NOMO-1 treated with dmso at 0.1 percent for 144 hours (cell line): ENCODE data around the gene FUZ.
"Not testable (repeated sequence)": the region's sequence is repeated elsewhere in the genome, so short reads cannot be mapped to it uniquely, and the experiment has no call there.

ENCODE experiments used
- DNase-seq: peaks from one replicate; lab custom pipeline; 2025; ENCODE audit not compliant: unreplicated experiment; lab: John Stamatoyannopoulos, UW

The FUZ gene

DNA sequence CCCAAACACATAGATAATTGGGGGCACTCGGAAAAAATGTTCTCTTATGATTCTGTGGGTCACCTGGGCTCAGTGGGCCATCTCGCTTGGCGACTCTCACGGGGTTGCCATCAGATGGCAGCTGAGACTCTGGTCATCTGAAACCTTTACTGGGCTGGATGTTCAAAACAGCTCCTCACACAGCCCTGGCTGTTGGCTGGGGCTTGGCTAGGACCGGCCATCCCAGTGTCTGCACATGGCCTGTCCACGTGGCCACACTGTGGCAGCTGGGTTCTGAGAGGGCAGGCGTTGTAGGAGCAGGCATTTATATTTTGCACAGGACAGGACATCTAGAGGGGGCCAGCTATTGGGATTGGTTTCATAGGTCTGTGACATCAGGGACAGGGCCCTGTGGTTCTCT lies 20.5 kb upstream of the FUZ start:
- DNase-seq: no peak

DNA sequence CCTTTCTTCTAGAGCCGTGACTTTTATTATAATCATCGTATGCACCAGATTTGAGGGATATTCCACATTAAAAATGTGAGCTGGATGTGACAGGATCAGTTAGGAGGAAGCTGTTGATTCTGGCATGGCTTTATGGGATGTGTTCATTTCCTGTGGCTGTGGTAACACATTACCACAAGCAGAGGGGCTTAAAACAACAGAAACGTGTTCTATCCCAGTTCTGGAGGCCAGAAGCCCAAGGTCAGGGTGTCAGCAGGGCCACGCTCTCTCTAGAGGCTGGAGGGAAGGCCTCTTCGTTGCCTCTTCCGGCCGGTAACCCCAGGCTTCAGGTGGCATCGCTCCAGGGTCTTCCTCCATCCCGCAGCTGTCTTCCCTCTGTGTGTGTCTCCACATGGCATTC lies 19.5 kb upstream of the FUZ start:
- DNase-seq: peak; percentile 19

DNA sequence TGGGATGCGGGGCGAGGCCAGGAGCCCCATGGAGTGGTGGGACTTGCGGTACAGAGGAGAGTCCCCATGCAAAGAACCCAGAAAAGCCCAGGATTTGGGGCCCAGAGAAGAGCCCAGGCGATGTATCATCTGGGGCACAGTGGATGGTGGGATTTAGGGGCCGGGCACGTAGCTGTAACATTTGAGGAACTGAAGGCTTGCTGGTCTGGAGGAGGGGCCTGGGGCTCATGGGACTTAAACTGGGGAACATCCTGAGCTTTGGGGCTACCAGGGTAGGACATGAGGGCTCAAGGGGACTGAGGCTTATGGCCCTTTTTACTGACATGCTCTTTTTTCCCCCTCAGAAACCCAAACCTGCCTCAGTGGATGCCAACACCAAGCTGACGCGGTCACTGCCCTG lies 18.5 kb upstream of the FUZ start:
- DNase-seq: no peak

DNA sequence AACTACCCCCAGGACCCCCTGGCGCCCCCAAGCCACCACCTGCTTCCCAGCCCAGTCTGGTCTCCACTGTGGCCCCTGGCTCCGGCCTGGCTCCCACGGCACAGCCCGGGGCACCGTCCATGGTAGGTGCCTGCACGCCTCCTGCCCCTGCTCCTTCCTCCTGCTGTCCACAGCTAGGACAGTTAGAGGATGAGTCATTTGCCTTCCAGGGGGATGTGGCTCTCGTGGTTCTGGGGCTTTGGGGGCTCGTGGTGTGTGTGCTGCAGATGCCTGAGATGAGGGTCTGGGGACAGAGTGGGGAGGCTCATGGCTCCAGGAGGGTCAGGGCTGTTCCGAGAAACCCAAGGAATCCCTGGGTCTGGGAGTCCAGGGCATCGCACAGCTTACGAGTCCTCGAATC lies 17.7 kb upstream of the FUZ start:
- DNase-seq: no peak

DNA sequence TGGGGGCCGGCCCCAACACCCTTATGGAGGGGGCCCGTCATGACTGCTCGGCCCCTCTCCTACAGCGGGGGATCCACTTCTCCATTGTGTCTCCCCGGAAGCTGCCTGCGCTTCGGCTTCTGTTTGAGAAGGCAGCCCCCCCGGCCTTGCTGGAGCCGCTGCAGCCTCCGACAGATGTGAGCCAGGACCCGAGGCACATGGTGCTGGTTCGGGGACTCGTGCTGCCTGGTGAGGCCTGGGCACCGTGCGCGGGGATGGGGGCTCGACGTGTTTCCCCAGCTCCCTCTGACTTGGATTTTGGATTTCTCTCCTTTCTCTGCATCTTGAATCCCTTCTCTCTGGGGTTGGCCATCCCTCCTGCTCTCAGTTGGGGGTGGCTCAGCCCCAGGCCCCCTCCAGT lies 16.6 kb upstream of the FUZ start:
- DNase-seq: no peak

DNA sequence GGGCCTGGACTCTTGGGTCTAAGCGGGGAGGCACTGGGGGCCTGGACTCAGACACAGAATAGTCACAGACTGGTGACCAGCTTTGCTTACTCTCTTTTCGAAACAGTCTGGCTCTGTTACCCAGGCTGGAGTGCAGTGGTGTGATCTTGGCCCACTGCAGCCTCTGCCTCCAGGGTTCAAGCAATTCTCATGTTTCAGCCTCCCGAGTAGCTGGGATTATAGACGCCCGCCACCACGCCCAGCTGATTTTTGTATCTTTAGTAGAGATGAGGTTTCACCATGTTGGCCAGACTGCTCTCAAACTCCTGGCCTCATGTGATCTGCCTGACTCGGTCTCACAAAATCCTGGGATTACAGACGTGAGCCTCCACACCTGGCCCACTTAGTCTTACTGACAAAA lies 16.1 kb upstream of the FUZ start:
- DNase-seq: no peak

DNA sequence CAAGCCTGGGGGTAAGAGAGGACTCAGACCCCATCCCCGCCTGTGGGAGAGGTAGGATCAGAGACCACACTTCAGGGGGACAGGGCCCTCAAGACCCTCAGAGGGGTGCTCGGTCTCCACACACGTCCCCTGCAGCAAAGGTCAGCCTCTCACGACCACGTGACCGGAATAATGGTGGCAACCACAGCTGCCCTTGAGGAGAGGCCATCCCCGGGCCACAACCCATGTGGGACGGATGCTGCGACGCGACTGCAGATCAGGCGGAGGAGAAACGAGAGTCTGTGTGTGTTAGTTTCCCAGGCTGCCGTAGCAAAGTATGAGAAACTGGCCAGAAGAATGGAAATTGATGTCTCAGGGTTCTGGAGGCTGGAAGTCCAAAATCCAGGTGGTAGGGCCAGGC lies 13.9 kb upstream of the FUZ start:
- no peak for DNase-seq

DNA sequence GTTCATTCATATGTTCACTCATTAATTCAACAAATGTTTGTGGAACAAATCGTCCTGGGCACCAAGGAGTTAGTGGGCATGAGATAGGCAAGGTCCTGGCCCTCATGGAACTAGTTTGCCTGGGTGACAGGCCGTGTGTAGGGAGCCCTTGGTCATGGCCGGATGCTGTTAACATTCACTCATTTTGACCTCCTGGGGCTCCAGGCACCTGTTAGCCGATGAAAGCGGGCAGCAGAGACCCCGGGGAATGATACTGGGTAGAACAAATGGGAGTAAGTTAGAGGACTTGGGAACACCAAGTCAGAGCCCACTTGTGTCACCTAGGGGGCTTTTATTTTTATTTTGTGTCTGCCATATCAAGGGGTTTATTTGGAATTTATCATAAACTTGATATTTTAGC lies 11.6 kb upstream of the FUZ start:
- no peak for DNase-seq

DNA sequence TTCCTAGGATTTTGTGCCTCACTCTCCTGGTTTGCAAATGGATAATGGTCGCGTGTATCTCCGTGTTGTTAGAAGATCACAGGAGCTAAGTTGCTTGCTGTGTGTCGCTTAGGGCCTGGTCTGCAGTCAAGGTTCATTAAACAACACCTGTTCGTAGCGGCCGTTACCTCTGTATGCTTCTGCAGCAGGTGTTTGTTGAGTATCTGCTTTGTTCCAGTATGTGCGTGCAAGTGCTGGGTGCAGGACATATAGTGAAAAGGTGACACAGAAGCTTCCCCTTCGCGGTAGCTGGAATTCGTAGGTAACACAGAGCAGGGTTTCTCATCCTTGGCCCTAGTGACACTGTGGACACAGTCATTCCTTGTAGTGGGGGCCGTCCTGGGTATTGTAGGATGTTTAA lies 10.4 kb upstream of the FUZ start:
- no peak for DNase-seq

DNA sequence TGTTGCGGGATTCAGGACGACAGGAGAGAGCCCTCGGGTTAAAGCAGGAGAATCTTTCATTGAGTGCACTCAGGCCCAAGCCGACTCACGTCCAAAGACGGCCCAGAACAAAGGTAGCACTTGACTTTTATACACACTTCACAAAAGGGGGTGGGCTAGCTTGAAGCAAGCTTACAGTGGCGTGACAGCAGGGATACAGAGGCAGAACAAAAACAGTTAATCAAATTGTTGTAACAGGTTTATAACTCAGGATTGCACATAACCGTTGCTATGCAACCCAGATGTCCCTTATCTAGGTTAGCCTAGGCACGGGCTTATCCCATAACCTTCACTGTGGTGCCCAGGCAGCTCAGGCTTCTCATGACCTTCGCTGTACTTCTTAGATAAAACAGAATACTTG lies 7.0 kb upstream of the FUZ start:
- DNase-seq: no peak

DNA sequence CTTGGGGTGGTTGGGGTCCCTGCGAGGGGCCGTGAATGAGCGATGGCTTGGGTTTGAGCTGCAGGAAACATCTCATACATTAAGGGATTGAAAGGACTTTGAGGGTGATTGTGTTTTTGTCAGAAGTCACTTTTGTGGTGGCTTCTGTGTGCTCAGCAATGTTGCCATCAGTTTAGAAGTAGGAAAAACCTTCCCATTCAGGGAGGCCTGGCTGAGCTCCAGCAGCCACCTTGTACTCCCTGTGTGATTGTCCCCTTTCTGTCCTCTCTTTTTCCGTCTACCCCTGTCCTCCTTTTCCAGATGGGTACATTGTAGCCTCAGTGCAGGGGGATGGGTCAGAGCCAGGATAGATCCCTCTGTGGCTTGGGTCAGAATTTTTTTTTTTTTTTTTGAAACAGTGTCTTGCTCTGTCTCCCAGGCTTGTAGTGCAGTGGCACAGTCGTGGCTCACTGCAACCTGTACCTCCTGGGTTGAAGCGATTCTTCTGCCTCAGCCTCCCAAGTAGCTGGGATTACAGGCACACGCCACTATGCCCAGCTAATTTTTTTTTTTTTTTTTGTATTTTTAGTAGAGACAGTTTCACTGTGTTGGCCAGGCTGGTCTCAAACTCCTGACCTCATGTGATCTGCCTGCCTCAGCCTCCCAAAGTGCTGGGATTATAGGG lies 6.5 kb upstream of the FUZ start:
- DNase-seq: not testable (repeated sequence)

DNA sequence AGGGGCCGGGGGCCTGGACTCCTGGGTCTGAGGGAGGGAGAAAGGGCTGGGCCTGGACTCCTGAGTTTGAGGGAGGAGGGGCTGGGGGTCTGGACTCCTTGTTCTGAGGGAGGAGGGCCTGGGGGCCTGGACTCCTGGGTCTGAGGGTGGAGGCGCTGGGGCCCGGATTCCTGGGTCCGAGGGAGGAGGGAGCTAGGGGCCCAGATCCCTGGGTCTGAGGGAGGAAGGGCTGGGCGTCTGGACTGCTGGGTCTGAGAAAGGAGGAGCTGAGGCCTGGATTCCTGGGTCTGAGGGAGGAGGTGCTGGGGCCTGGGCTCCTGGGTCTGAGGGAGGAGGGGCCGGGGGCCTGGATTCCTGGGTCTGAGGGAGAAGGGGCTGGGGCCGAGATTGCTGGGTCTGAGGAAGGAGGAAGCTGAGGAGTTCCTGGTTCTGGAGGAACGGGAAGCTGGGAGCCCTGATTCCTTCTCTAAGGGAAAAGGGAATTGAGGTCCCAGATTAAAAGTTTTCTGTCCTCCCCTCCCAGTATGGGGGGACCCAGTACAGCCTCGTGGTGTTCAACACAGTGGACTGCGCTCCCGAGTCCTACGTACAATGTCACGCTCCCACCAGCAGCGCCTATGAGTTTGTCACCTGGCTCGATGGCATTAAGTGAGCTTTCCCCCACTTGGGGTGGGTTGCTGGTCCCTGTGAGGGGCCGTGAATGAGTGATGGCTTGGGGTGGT lies 5.7 kb upstream of the FUZ start:
- no peak for DNase-seq

DNA sequence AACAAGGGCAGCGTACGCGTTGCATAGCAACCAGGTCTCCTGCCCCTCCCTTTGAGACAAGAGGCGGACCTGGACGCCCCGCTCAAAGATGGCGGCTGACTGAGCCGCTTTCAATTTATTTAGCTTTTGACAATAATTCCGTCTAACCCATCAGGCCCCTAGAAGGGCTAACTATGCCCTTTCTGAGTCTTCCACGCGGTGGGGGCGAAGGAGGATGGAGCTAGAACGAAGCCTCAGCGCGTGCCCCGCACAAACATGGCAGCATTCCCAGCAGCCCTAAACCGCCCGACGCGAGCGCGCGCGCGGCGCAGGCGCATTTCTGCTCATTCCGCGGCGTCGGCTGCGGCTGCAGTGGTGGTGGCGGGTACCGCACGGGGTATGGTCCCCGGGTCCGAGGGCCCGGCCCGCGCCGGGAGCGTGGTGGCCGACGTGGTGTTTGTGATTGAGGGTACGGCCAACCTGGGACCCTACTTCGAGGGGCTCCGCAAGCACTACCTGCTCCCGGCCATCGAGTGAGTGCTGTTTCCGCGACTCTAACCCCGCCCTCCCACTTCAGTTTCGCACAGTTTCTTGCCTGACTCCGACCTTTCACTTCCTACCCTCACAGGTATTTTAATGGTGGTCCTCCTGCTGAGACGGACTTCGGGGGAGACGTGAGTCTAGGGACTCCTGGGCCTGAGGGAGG lies 5.0 kb upstream of the FUZ start, which contains the start of gene MED25:
MED25 (plus strand) TSS at position 326 of the 685 bp plus-strand sequence; CDS start at position 379, 53 bp downstream.
- peak; percentile 83 for DNase-seq

DNA sequence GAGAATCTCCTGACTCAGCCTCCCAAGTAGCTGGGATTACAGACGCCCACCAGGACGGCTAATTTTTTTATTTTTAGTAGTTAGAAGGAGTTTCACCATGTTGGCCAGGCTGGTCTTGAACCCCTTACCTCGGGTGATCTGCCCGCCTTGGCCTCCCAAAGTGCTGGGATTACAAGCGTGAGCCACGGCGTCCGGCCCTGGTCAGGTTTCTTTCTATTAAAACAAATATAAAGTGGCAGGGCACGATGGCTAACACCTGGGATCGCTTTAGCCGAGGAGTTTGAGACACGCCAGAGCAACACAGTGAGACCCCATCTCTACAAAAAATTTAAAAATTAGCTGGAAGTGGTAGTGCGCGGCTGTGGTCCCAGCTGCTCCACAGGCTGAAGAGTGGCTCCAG lies 3.5 kb upstream of the FUZ start:
- DNase-seq: no peak

DNA sequence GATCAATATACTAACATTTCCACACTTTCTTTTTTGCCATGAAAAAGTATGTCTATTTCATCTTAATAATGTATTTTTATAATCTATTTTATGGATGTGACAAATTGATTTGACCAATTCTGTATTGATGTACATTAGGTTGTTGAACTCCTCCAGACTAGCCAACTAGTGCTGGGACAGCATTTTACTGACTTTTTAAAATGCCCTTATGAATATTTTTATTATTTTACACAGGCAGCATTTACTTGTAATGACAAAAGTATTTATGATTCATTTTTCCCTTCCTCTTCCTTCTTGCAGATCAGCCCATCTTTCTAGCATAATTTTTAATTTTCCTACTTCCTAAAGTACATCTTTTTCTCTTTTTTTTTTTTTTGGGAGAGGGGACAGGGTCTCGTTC lies 918 bp upstream of the FUZ start:
- DNase-seq: no peak

DNA sequence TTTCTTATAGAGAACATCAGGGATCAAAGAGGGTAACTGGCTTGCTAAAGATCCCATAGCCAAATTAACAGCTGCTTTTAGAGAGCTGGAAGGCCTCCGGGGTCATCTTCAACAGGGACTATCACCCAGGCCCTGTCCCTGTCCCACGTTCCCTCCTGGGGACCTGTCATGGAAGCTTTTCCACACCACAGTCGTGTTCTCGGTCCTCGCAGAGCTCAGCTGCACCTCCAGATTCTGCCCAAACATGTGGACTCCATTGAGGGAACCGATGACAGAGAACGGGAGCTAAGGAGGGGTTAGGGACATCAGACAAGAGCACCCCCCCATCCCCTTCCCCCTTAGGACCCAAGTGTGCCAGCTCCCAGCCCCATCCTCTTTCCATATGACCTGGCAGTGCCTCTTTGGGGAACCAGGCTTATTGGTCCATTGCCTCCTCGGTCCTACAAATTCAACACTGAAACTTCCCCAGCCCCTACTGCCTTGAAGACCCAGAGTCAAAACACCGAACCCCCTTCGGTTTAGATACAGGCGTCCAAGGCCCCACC lies 568 bp downstream of the FUZ start:
- no peak for DNase-seq

DNA sequence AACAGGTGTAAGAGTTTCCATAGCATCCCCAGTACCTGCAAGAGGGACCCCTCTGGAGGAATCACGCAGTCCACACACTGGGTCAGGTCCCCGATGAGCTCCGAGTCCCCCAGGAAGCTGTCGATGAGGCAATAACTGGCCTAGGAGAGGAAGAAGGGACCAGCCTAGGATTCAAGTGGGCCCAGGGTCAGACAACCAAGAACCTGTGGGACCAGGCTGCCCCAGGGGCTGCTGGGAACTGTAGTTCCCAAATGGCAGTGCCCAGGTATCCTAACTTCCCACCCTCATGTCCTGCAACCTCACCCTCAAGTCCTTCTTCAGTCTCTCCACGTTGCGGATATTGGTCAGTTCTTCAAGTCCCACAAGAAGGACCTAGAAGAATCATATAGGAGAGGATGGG lies 1.8 kb downstream of the FUZ start:
- DNase-seq: no peak

DNA sequence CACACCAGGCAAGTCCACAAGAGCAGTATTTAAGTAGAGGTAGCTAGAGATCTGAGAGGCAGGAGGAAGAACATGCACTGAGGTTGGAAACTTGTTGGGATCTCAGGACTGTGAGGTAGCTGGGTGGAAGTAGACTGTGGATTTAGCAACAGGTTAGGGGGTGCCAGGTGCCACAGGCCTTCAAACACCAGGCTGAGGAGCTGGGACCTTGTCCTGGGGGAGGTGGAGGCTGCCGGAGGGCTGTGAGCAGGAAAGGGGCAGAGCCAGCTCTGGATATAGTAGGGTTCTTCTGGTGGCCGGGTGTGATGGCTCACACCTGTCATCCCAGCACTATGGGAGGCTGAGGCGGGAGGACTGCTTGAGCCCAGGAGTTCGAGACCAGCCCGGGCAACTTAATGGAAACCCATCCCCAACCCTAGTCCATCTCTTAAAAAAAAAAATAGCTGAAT lies 3.1 kb downstream of the FUZ start:
- no peak for DNase-seq

DNA sequence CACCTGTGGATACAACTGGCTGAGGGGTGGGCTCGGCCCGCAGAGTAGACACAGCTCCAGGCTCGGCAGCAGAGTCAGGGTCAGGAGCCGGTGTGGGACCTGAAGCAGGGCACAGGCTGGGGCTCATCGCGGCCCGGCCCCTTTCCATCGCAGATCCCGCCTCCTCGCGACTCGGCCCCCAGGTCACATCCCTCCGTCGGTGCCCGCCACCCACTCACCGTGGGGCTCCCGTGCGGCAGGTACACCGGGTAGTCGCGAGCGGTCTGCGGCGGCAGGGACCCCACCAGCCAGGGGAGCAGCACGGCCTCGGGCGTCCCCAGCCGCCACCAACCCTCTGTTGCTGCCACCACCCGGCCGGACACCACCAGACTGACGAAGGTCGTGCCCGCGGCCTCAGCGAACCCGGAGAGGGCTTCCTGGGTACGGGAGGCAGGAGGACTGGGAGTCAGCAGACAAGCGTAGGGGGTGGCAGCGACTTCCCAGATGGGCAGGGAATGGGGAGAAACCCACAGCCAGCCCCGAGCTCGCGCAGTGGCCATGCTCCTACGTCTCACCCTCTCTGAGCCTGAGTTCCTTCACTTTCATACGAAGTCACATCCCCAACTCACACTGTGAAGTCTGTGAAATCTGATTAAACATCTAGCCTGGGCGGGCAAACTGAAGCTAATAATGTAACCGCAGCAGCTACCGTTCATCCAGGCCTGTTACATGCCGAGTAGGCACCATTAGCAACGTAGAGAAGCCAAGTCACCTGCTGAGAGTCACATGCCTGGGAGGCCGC lies 3.7 kb downstream of the FUZ start:
- DNase-seq: no peak

DNA sequence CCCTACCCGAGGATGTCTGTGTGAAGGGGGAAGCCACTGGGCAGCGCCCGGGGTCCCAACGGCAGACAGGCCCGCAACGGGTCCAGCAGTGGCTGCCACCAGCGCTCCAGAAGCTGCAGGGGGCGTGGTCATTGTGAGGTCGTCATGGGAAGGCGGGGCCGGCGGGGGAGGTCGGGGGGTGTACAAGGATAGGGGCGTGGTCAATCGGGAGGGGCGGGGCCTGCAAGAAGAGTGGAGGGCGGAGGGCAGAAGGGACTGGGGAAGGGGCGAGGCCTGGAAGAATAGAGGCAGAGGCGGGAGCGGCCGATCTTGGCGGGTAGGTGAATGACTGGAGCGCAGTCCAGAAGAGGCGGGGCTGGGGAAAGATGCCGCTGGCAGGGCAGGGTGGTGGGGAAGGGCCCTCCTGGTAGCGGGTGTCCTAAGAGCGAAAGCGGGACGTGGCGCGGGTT lies 4.4 kb downstream of the FUZ start:
- DNase-seq: no peak
